GM23338 (cell line): ENCODE measurements around the gene TFDP1. TPM values are rescaled to one million over a fixed set of nuclear protein-coding genes. Genes with fewer than 3 reads are reported as not detected.

Experiments used
- ATAC-seq: fragments of 200-7000 bp; cut with Tn5 transposase; 3 replicates; pipeline ENCODE4 v1.9.1; 2020
- DNase-seq: peaks from one replicate; pipeline ENCODE4 v3.0.0-alpha.2; 2015; ENCODE audit warnings: low spot score
- H2AFZ ChIP-seq: fragments of 200-600 bp; sonication (generic); 2 replicates; pipeline ENCODE4 v1.8.0; 2016; ENCODE audit warnings: antibody characterized with exemption, mild to moderate bottlenecking, moderate library complexity
- H3F3A ChIP-seq: fragments of 200-600 bp; sonication (generic); replicated peaks from 2 replicates; pipeline ENCODE4 v1.8.0; 2017; ENCODE audit warnings: antibody characterized with exemption, mixed run types, low read depth
- H3K27ac ChIP-seq: fragments of 200-600 bp; sonication (generic); 2 replicates; pipeline ENCODE4 v1.6.1; 2016; ENCODE audit warnings: low read depth
- H3K27me3 ChIP-seq: fragments of 200-600 bp; sonication (generic); 2 replicates; pipeline ENCODE4 v1.8.0; 2016; ENCODE audit warnings: mild to moderate bottlenecking, mixed run types, moderate library complexity; ENCODE audit not compliant: insufficient read depth
- H3K36me3 ChIP-seq: fragments of 200-600 bp; sonication (generic); 2 replicates; pipeline ENCODE4 v1.8.0; 2016; ENCODE audit warnings: mild to moderate bottlenecking; ENCODE audit not compliant: insufficient read depth
- H3K4me1 ChIP-seq: fragments of 200-600 bp; sonication (generic); 2 replicates; pipeline ENCODE4 v1.8.0; 2016; ENCODE audit warnings: mild to moderate bottlenecking, moderate library complexity; ENCODE audit not compliant: insufficient read depth
- H3K4me2 ChIP-seq: fragments of 200-600 bp; sonication (generic); 2 replicates; pipeline ENCODE4 v1.7.1; 2017; ENCODE audit warnings: mixed run types
- H3K4me3 ChIP-seq: fragments of 200-600 bp; sonication (generic); 2 replicates; pipeline ENCODE4 v1.6.1; 2016; ENCODE audit warnings: mixed run types
- H3K79me2 ChIP-seq: fragments of 200-600 bp; sonication (generic); replicated peaks from 2 replicates; pipeline ENCODE4 v1.8.0; 2017; ENCODE audit warnings: mild to moderate bottlenecking; ENCODE audit not compliant: insufficient read depth
- H3K9me2 ChIP-seq: fragments of 200-600 bp; sonication (generic); 2 replicates; pipeline ENCODE4 v1.8.0; 2017; ENCODE audit not compliant: insufficient read depth
- H4K20me1 ChIP-seq: fragments of 200-600 bp; sonication (generic); replicated peaks from 2 replicates; pipeline ENCODE4 v1.8.0; 2017; ENCODE audit warnings: mild to moderate bottlenecking; ENCODE audit not compliant: insufficient read depth
- H3K27ac Mint-ChIP-seq: 2 replicates; pipeline ENCODE4 v1.8.0; 2020; ENCODE audit warnings: inconsistent platforms, mild to moderate bottlenecking, moderate library complexity, mixed read lengths
- H3K27me3 Mint-ChIP-seq: 3 replicates; pipeline ENCODE4 v1.8.0; 2022; ENCODE audit warnings: low read depth, mild to moderate bottlenecking, moderate library complexity, mixed read lengths, inconsistent platforms; ENCODE audit not compliant: insufficient read depth, poor library complexity
- H3K36me3 Mint-ChIP-seq: 3 replicates; pipeline ENCODE4 v1.8.0; 2021; ENCODE audit warnings: low read depth, mild to moderate bottlenecking, inconsistent platforms, moderate library complexity, mixed read lengths
- H3K4me1 Mint-ChIP-seq: 3 replicates; pipeline ENCODE4 v1.8.0; 2020; ENCODE audit warnings: mild to moderate bottlenecking, inconsistent platforms, mixed read lengths
- H3K4me3 Mint-ChIP-seq: 3 replicates; pipeline ENCODE4 v1.8.0; 2021; ENCODE audit warnings: moderate library complexity, mild to moderate bottlenecking, inconsistent platforms, mixed read lengths
- H3K9me3 Mint-ChIP-seq: 3 replicates; pipeline ENCODE4 v1.8.0; 2020; ENCODE audit warnings: moderate library complexity, mild to moderate bottlenecking, inconsistent platforms, mixed read lengths
- CREB1 ChIP-seq: fragments of 250-450 bp; sonication (Bioruptor Pico); IDR thresholded peaks from 2 replicates; pipeline ENCODE4 v1.5.0; 2020; ENCODE audit warnings: low read depth, mild to moderate bottlenecking, moderate library complexity
- CTCF ChIP-seq, 2 experiments: fragments of 200-600 bp in 1 of 2; sonication (generic) in 1 of 2; conservative IDR thresholded peaks; 2 replicates each; pipeline versions ENCODE4 v1.5.1 to v1.6.1; 2016 to 2017; ENCODE audit warnings: antibody characterized with exemption in 2 of 2, low read depth in 2 of 2, mild to moderate bottlenecking in 2 of 2, moderate library complexity in 1 of 2
- ETS1 ChIP-seq: IDR thresholded peaks from 2 replicates; pipeline ENCODE4 v1.6.1; 2016; ENCODE audit warnings: antibody characterized with exemption
- EZH2 ChIP-seq: fragments of 200-600 bp; sonication (generic); IDR thresholded peaks from one replicate; pipeline ENCODE4 v1.8.0; 2017; ENCODE audit warnings: antibody characterized with exemption, mild to moderate bottlenecking, low read depth; ENCODE audit not compliant: unreplicated experiment
- EZH2phosphoT487 ChIP-seq: fragments of 200-600 bp; sonication (generic); IDR thresholded peaks from one replicate; pipeline ENCODE4 v1.8.1; 2018; ENCODE audit warnings: antibody characterized with exemption; ENCODE audit not compliant: unreplicated experiment
- JUNB ChIP-seq: IDR thresholded peaks from one replicate; pipeline ENCODE4 v1.6.1; 2016; ENCODE audit warnings: antibody characterized with exemption; ENCODE audit not compliant: unreplicated experiment
- NANOG ChIP-seq: IDR thresholded peaks from 2 replicates; pipeline ENCODE4 v1.6.1; 2016; ENCODE audit warnings: antibody characterized with exemption, borderline replicate concordance
- POLR2AphosphoS5 ChIP-seq: IDR thresholded peaks from 2 replicates; pipeline ENCODE4 v1.6.1; 2016; ENCODE audit warnings: antibody characterized with exemption, low read depth
- STAT1 ChIP-seq: IDR thresholded peaks from one replicate; pipeline ENCODE4 v1.6.1; 2016; ENCODE audit warnings: antibody characterized with exemption; ENCODE audit not compliant: unreplicated experiment
- ZNF114 ChIP-seq: fragments of 250-450 bp; sonication (Bioruptor Pico); IDR thresholded peaks from 2 replicates; pipeline ENCODE4 v1.5.0; 2020; ENCODE audit warnings: mild to moderate bottlenecking, moderate library complexity
- ZNF331 ChIP-seq: fragments of 250-450 bp; sonication (Bioruptor Pico); IDR thresholded peaks from 2 replicates; pipeline ENCODE4 v1.5.0; 2020; ENCODE audit warnings: low read depth, mild to moderate bottlenecking, moderate library complexity
- polyA plus RNA-seq: library from polyadenylated mRNA; unstranded; fragments of >200 nt; fragmentation: Nextera tagmentation; extraction: Ambion mirVana; gene quantifications from 2 replicates; pipeline ENCODE4 v1.2.1, GENCODE V29; 2016
- total RNA-seq: library from RNA; depleted of rRNA; stranded (reverse); fragments of >200 nt; shearing (Covaris generic); gene quantifications from 2 replicates; pipeline ENCODE4 v1.2.3, GENCODE V29; 2014
- TF ChIP-seq, protein P1 (sequence below): fragments of 250-450 bp; sonication (Bioruptor Pico); IDR thresholded peaks from 2 replicates; pipeline ENCODE4 v1.5.0; 2020; ENCODE audit warnings: mild to moderate bottlenecking, moderate library complexity
- TF ChIP-seq, protein P2 (sequence below): IDR thresholded peaks from one replicate; pipeline ENCODE4 v1.6.1; 2018; ENCODE audit warnings: antibody characterized with exemption; ENCODE audit not compliant: unreplicated experiment

TFDP1 gene
- total and polyA plus RNA-seq, 2 experiments from 2014 or later: 42.9 to 80.0 TPM

- no peaks in the 10 kb centered on the region for H3K36me3 ChIP-seq
- no peaks in the 10 kb centered on the region for H3K9me2 ChIP-seq
- H3K36me3 Mint-ChIP-seq: no peaks in the 10 kb centered on the region
- no peaks in the 10 kb centered on the region; the same call in 2 of the 3 replicates for H3K9me3 Mint-ChIP-seq
- peaks cover 4% of the 10 kb centered on the region for H3K27me3 Mint-ChIP-seq
- no peak overlapping the region for H3K4me2 ChIP-seq
- H2AFZ ChIP-seq: no peak overlapping the region
- peaks cover 5% of the 10 kb centered on the region; the same call in 2 of the 3 replicates for H3K4me1 Mint-ChIP-seq
- no peak for DNase-seq
- H3F3A ChIP-seq: no peaks in the 10 kb centered on the region
- H3K4me3 Mint-ChIP-seq: no peak overlapping the region
- H3K79me2 ChIP-seq: no peaks in the 10 kb centered on the region
- H3K27ac ChIP-seq: no peak overlapping the region
- no peak overlapping the region for H3K27ac Mint-ChIP-seq
- H3K27me3 ChIP-seq: no peaks in the 10 kb centered on the region
- no peaks in the 10 kb centered on the region for H3K4me1 ChIP-seq
- no peak for ATAC-seq
- TF ChIP-seq NANOG: no peak
- TF ChIP-seq ZNF331: no peak
- no peak for TF ChIP-seq CREB1
- no peak for TF ChIP-seq CTCF (conservative IDR thresholded peaks at IDR 0.05; ENCODE audit: low read depth in 2 of 2)
- no peak for TF ChIP-seq ETS1
- no peak for TF ChIP-seq STAT1
- TF ChIP-seq JUNB: no peak
- TF ChIP-seq EZH2: no peak
- no peak for TF ChIP-seq ZNF114
- TF ChIP-seq EZH2phosphoT487: no peak
- no peak for TF ChIP-seq POLR2AphosphoS5
- TF ChIP-seq, protein P1, sequence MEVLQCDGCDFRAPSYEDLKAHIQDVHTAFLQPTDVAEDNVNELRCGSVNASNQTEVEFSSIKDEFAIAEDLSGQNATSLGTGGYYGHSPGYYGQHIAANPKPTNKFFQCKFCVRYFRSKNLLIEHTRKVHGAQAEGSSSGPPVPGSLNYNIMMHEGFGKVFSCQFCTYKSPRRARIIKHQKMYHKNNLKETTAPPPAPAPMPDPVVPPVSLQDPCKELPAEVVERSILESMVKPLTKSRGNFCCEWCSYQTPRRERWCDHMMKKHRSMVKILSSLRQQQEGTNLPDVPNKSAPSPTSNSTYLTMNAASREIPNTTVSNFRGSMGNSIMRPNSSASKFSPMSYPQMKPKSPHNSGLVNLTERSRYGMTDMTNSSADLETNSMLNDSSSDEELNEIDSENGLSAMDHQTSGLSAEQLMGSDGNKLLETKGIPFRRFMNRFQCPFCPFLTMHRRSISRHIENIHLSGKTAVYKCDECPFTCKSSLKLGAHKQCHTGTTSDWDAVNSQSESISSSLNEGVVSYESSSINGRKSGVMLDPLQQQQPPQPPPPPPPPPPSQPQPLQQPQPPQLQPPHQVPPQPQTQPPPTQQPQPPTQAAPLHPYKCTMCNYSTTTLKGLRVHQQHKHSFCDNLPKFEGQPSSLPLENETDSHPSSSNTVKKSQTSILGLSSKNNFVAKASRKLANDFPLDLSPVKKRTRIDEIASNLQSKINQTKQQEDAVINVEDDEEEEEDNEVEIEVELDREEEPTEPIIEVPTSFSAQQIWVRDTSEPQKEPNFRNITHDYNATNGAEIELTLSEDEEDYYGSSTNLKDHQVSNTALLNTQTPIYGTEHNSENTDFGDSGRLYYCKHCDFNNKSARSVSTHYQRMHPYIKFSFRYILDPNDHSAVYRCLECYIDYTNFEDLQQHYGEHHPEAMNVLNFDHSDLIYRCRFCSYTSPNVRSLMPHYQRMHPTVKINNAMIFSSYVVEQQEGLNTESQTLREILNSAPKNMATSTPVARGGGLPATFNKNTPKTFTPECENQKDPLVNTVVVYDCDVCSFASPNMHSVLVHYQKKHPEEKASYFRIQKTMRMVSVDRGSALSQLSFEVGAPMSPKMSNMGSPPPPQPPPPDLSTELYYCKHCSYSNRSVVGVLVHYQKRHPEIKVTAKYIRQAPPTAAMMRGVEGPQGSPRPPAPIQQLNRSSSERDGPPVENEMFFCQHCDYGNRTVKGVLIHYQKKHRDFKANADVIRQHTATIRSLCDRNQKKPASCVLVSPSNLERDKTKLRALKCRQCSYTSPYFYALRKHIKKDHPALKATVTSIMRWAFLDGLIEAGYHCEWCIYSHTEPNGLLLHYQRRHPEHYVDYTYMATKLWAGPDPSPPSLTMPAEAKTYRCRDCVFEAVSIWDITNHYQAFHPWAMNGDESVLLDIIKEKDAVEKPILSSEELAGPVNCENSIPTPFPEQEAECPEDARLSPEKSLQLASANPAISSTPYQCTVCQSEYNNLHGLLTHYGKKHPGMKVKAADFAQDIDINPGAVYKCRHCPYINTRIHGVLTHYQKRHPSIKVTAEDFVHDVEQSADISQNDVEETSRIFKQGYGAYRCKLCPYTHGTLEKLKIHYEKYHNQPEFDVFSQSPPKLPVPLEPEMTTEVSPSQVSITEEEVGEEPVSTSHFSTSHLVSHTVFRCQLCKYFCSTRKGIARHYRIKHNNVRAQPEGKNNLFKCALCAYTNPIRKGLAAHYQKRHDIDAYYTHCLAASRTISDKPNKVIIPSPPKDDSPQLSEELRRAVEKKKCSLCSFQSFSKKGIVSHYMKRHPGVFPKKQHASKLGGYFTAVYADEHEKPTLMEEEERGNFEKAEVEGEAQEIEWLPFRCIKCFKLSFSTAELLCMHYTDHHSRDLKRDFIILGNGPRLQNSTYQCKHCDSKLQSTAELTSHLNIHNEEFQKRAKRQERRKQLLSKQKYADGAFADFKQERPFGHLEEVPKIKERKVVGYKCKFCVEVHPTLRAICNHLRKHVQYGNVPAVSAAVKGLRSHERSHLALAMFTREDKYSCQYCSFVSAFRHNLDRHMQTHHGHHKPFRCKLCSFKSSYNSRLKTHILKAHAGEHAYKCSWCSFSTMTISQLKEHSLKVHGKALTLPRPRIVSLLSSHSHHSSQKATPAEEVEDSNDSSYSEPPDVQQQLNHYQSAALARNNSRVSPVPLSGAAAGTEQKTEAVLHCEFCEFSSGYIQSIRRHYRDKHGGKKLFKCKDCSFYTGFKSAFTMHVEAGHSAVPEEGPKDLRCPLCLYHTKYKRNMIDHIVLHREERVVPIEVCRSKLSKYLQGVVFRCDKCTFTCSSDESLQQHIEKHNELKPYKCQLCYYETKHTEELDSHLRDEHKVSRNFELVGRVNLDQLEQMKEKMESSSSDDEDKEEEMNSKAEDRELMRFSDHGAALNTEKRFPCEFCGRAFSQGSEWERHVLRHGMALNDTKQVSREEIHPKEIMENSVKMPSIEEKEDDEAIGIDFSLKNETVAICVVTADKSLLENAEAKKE (CRISPR knock-in tag): no peak
- TF ChIP-seq, protein P2, sequence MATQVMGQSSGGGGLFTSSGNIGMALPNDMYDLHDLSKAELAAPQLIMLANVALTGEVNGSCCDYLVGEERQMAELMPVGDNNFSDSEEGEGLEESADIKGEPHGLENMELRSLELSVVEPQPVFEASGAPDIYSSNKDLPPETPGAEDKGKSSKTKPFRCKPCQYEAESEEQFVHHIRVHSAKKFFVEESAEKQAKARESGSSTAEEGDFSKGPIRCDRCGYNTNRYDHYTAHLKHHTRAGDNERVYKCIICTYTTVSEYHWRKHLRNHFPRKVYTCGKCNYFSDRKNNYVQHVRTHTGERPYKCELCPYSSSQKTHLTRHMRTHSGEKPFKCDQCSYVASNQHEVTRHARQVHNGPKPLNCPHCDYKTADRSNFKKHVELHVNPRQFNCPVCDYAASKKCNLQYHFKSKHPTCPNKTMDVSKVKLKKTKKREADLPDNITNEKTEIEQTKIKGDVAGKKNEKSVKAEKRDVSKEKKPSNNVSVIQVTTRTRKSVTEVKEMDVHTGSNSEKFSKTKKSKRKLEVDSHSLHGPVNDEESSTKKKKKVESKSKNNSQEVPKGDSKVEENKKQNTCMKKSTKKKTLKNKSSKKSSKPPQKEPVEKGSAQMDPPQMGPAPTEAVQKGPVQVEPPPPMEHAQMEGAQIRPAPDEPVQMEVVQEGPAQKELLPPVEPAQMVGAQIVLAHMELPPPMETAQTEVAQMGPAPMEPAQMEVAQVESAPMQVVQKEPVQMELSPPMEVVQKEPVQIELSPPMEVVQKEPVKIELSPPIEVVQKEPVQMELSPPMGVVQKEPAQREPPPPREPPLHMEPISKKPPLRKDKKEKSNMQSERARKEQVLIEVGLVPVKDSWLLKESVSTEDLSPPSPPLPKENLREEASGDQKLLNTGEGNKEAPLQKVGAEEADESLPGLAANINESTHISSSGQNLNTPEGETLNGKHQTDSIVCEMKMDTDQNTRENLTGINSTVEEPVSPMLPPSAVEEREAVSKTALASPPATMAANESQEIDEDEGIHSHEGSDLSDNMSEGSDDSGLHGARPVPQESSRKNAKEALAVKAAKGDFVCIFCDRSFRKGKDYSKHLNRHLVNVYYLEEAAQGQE: no peak
- H3K4me3 ChIP-seq: no peak overlapping the region
- H4K20me1 ChIP-seq: no peaks in the 10 kb centered on the region
Observed at GRCh38 chr13:113663934-113664333, 79.4 kb downstream of the TFDP1 start.
